Ramos (cell line): ENCODE results near the gene ZFP1.

Experiments used
- in situ Hi-C: fragments of 300-500 bp; cut with MboI; formaldehyde crosslinking; loops from one replicate; pipeline ENCODE4 v1.14.3; 2022; ENCODE audit warnings: low sequenced_read_pairs; ENCODE audit not compliant: unreplicated experiment

The ZFP1 gene

DNA sequence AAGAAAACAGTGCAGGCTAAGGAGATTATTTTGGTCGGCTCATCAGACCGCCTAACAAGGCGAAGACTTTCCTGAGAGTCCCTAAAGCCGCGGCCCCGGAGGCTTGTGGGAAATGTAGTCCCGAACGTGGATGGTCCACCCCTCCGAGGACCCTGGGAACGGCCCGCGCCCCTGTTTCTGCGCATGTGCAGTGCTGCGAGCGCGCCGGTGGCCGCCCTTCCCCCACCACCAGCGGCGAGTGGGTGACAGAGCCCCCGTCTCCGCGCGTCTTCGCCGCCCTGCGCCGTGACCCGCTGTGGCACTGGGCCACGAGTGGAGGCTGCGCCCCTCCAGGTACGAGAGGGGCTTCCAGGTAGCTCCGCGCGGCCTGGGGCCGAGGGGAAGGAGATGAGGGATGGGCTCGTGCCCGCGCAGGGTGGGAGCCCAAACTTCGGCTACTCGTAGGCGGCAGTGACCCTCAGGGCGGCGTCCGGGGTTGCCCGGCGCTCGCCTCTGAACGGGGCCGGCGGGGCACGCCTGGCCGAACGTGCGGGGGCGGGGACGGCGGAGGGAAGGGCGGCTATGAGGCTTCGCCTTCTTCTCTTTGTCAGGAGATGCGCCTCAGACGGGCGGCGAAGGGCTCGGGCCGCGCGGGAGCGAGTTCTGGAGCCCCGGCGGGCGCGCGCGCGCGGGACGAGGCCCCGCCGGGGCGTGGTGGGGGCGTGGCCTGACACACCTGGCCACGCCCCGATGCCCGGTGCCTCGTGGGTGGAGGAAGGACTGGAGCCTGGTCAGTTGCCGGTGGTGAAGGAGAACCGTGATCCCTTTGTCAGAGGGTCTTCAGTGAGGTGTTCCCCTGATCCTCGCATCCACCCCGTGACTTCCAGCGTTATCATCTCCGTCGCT lies at the start of gene ZFP1:
Gene ZFP1 (plus strand): TSS at position 214 of the 885 bp plus-strand sequence. CDS start 4,428 bp downstream, outside the sequence.
- in situ Hi-C loops = no loop called here

DNA sequence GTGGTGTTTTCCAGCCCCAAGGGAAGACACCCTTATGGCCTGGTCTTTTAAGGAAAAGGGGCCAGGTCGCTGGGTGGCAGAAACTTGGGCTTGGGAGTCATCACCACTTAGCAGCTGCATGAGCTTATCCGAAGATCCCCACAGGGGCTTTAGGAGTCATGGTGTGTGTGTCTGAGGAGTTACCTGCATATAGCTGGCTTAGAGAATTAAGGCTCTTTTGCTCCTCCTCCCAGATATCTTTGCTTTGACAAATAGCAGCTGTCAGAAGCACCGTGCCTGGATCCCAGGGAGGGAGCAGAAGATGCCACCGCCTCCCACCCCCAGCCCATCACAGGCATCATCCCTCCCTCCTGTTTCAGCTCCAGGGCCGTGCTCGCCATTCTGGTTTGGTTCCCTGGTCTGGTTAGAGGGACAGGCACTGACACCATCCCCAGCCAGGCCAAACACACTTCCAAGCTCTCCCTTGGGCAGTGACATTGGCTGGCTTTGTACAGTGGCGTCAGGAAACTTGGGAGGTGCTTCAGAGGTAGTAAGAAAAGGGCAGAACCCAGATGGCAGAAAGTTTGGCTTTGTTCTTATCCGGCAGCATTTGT lies 49.2 kb upstream of the ZFP1 start:
- in situ Hi-C loops = no loop called here

DNA sequence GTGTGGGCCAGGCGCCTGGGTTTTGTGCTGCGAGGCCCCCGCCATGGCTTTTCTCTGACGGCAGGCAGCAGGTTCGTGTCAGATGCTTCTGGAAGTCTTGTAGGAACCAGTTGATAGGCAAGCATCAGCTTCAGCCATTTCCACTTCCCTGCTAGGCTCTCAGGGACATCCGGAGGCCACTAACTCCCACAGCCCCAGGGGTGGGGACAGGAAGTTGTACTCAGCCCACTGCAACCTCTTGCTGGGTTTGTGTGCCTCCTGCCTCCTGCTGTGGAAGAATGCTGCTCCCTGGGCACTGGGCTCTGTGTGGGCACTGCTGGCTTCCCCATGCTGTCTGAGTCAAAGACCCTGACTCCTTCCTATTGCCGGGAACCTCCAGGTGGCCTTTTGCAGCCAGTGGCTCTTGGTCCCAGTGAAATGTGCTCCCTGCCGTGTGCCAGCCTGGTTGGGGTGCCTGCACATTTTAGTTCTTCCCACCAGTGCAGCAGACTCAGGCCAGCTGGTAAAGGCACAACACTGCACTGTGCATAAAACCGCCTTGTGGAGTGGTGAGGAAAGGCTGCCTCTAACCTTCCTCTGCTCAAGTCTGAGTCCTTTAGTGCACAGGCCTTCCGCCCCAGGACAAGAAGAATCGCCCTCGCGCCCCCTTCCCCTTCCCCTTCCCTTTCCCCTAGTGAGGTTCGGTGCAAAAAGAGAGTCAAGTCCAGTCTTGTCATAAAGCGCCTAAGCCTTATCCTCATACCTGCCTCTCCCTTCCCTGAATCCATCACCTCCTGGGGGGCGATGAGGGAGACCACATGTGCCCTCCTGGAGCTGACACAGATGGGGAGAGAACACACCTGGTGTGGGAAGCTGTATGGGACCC lies 48.4 kb upstream of the ZFP1 start:
- in situ Hi-C loops = no loop called here

DNA sequence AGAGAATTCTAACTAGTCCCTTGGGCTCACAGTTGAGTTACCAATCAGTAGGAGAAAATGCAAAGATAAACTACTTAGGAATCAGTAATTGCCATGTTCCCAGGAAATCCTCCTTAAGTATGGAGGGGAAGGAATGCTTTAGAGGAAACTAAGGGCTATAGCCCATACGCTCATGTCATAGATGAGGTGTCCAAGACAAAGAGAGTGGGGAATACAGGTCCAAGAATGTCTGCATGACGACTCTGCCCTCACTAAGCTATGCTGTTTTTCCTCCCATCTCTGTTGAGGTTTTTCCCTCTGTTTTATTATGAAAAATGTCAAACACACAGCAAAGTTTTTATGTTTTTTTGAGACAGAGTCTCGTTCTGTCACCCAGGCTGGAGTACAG lies 47.7 kb upstream of the ZFP1 start:
- in situ Hi-C loops = no loop called here

DNA sequence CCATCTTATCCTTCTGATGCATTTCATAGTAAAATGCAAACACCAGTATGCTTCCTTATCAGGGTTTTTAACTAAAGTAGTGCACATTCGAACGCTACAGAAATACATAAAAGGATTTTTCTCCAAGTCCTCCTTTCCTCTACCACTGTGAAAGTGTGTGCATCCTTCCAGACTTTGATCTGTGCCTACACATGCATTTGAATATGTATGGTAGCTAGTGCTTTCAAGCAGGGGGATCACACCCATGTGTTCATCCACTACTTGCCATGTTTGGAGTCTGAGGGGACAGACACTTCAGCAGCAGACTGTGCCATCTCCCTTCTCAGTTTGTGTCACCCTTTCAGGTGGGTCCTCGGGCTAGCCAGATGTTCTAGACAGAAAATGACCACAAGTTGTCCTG lies 46.7 kb upstream of the ZFP1 start:
- in situ Hi-C loops = no loop called here

DNA sequence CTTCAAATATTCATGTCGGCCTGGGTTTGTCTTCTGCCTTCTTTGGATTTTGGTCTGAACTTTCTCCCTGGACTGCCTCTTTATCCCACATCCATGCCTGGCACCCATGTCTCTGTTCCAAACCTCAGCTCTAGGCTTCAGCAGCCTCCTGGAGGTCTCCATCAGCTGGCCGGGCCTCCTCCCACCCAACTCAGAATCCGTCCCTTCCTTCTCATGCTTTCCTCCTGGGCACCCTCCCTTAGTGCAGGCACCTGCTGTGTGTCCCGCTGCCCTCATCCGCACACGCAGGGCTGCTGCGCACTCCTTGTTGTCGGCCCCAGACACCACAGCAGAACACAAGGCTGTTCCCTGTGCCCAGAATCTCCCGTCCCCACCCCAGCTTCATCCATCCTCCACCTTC lies 45.7 kb upstream of the ZFP1 start:
- in situ Hi-C loops = no loop called here

DNA sequence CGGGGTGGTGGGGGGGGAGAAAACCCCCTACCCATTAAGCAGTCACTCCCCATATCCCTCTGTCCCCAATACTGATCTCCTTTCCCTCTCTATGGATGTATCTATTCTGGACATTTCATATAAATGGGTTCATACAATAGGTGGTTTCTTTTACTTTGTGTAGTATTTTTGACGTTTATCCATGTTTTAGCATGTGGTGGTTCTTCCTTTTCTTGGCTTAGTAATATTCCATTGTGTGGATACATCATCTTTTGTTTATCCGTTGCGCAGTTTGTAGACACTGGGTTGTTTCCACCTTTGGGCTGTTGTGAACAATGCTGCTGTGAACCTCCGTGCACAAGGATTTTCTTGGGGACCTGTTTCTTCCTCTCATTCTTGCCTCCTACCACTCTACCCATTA lies 44.3 kb upstream of the ZFP1 start:
- in situ Hi-C loops = no loop called here

DNA sequence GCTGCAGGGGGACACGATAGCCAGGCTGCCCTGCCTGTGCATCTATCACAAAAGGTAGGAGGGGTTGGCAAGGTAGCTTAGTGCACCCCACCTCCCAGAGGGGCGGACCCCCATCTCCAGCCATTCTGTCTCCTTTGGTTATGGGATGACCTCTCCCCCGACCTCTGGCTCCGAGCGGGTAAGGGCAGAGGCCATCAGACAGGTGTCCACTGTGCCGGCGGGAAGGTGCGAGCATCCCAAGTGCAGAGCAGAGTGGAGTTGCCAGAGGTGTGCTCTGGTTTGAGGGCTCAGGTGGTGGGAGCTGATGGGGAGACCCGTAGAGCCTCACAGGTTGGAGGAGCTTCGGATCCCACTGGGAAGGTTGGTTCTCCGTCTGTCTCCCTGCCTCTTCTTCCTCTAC lies 43.5 kb upstream of the ZFP1 start:
- in situ Hi-C loops = loop anchor here (5.0 kb wide), 1 partner anchor 103 kb away; no protein-coding TSS in a partner anchor

DNA sequence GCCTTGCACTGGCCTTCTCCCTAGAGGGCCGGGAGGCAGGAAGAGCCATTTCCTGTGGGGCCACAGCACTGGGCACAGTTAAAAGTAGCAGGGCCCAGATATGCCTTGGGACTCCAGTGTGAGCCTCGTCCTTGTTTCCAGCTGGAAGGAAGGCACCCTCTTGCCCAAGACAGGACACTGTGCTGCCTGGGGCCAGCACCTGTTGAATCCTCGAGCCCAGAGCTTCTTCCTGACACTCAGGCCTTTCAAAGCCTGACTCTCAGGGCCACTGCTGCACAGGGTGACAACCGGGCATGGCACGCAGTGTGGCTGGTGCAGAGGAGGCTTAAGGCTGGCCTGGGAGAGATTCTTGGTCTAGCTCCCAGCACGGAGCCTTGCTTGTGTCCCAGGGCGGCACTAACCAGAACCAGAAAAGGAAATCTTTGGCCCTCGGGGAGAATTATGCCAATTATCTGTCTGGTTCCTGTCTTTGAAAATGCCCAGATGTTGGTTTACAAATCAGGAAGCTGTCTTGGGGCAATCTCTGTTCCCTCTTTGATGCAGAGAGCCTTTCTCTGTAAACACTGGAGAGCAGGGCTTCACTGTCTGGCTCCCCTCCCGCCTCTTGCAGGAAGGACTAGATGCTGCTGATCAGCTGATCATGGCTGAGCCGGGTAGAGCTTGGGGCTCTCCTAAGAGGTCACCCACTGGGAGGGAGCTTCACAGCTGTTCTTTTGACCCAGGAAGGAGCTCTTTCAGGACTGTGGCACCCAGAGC lies 42.8 kb upstream of the ZFP1 start:
- in situ Hi-C loops = loop anchor here (5.0 kb wide), 1 partner anchor 103 kb away; no protein-coding TSS in a partner anchor

DNA sequence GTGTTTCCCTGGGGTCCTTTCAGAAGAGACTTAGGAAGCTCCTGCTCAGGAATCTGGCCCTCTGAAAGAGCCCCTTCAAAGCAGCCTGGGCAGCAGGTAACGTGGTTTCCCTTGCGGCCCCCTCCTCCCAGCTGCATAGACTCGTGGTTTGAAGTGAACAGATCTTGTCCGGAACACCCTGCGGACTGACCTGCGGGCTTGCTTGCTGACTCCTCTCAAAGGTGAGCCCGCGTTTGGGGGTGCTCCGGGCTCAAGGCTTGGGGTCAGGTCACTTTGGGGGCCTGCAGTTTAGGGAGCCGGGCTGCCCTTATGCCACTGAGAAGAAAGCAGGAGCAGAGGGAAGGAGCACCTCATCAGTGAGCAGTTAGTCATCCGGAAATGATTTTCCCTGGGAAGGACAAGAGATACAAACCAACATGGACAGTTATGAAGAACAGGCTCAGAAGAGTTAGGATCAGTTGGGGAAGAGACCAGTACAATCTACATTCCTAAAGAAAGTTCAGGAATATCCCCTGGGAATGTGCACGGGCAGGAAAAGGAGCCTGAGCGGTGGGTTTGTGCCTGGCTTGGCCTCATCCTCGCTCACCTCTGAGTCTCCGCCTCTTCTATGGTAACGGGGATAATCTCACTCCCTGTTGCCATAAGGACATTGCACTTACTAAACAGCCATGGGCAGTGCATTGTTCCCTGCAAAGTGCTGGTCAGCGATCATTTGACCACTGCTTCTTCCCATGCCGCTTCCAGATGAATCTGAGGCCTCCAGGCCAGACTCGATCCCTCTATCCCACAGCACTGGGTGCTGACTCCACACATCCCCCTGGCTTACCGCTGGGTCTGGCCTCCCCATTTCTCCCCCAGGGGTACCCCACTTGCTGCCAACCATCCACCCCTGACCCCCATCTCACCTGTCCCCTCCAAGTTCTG lies 41.7 kb upstream of the ZFP1 start:
- in situ Hi-C loops = loop anchor here (5.0 kb wide), 1 partner anchor 104 kb away; no protein-coding TSS in a partner anchor

DNA sequence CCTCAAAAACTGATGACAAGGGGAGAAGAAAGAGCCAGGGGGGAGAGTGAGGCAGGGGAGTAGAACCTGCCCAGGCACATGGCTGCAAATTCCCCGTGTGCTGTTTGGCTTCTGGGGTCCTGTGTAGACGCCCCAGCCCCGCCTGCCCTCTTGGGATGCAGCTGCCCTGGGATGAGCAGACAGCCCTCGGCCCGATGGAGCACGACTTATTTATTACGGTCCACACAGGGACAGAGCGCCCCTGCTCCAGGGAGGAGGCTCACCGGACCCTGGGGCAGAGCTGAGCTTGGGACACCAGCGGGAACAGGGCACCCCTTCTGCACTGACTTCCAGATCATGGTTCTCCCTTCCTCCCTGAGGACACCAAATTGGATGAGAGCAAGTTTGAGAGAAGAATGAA lies 40.8 kb upstream of the ZFP1 start:
- in situ Hi-C loops = loop anchor here (5.0 kb wide), 1 partner anchor 105 kb away; no protein-coding TSS in a partner anchor

DNA sequence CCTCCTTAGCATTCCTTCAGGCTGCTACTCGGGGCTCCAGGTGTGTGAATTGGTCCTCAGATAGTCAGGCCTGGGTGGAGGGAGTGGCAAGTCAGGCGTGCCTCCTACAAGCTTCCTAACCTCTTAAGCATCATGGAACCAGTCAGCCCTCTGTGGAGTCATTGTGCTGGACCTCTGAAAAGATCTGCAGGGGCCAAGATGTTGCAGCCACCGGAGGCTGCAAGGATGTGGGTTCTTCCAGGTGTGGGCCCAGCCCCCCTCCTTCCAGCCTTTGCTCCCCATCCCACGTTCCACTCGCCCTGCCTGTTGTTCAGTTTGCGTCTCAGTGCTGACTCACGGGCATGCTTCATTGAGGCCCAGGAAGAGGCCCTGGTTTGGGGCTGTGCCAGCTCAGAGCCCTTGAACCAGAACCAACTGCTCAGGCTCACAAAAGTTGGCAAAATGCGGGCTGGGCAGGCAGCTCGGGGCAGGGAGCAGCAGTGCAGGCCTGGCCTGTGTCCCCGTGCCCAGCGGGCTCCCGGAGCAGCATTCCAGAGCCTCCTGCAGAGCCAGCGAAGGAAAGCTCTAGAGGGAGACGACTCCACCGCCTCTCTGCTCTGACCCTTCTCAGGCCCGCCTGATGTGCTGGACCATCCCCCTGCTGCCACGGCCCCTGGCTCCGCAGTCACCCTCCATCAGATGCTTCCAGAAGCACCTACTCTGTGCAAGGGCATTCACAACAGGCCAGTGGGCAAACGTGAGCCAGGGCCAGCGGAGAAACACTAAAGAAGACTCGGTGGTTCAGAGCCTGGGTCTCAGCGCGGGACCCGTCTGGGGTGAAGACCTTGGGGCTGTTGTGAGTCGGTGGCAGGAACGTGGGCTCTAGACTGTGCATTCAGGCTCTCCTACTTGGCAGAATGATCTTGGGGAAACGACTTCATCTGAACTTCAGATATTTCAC lies 39.3 kb upstream of the ZFP1 start:
- in situ Hi-C loops = loop anchor here (5.0 kb wide), 1 partner anchor 107 kb away; no protein-coding TSS in a partner anchor

DNA sequence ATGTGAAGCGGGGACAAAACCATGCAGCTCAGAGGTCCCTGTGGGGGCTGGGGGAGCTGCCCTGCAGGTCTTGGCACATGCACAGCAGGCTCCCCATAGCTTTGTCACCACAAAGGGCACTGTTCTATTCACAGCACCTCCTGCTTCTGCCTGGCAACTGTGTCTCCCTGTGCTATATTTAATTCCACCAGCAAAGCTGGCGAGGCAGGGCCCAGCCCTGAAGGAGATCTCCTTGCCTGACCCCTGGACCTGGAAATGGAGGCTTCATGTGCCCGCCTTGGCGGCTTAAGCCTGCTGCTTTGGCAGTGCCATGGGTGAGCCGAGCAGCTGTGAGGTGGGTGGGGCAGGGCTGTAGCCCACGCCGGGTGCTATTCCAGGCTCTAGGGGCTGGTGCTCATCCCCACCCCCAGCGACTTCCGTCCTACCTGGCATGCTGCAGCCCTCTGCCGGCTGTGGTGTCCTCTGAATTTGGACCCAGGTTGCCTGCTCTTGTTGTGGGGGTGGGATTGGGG lies 38.5 kb upstream of the ZFP1 start:
- in situ Hi-C loops = loop anchor here (5.0 kb wide), 1 partner anchor 107 kb away; no protein-coding TSS in a partner anchor

DNA sequence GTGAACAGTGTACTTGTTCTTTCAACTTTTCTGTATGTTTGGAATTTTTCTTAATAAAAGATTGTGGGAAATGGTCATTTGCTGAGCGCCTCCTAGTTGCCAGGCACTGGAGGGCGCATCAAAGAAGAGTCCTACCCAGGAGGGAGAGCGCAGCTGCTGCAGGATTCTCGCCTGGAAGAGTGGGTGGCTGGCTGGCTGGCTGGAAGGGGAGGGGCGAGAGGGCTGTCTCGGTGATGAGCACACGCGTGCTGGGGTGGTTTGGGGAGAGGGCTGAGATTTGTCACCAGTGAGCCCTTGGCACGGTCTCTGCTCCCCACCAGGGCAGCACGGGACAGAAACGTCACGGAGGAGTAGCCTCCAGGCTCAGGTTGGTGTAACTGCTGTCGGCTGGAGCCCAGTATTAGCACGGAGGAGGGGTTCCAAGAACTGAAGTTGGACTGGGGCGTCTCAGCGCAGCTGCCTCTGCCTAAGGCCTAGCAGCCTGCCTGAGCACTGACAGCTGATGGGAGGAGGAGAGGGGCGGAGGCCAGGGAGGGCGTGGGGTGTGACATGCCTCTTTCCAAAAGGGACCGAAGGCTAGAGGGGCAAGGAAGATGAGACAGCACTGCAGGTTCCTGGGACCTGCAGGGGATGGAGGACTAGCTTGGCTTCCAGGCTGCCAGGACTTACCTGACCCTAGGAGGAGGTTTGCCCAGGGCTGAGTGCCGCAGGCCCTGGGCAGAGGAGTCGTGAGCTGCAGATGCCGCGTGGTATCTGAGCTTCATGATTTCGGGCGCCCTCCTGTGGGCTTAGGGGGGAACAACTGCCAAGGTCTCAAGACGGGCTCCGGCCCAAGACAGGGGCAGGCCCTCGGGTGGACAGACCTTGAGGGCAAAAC lies 37.4 kb upstream of the ZFP1 start:
- in situ Hi-C loops = no loop called here

DNA sequence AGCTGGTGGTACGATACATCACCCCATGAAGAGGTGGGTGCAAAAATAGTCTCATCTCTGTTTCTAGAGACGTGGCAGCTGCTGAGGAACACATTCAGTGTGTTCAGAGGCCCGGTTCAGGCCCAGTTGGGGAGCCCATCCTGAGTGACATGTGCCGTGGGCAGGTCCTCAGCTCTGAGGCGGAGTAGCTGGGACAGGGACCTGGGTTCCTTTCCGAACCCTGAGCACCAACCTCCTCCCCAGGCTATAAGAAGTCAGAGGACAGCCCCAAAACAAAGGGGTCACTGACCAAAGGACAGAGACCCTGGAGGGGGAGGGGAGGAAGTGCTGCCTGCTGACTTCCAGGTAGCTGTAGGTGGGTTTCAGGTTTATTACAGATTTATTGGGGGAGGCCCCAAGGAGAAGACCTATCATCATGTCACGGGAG lies 36.8 kb upstream of the ZFP1 start:
- in situ Hi-C loops = no loop called here

DNA sequence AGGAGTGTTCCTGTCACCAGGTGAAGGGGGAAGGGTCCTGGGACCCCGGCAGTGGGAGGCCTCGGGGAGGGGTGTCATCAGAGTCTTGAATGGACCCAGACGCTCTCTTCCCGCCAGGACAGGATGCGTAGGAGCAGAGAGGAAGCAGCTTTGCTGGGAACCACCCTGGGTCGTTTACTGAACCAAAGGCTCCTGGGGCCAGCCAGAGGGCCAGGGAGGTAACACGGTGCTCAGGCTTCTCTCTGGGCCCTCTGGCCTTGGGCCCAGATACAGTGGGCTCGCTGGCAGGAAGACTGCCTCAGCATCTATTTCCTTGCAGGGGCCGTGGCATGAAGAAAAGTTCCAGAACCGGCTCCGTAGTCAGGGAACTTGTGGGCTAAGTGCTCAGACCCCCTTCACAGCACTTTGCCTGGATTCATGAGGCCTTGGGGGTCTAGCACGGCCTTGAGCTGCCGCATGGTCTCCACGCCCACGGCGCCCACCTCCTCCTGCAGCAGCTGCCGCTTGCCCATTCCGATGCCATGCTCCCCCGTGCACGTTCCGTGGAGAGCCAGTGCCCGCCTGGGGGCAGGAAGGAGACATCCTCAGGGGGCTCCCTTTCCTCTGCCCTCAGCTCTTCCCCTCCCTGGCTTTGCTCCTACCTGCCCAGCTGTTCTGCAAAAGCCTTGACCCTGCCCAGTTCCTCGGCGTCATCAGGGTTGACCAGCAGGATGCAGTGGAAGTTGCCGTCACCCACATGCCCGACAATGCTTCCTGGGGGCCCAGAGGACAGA lies 36.2 kb upstream of the ZFP1 start:
- in situ Hi-C loops = no loop called here
